H9 (cell line): ENCODE results near the gene TMCC1. TPM values are rescaled to one million over a fixed set of nuclear protein-coding genes. Genes with fewer than 3 reads are reported as not detected.

Experiments
- DNase-seq: peaks from one replicate; pipeline ENCODE4 v3.0.0-alpha.2; 2017
- H2AFZ ChIP-seq: one replicate; pipeline ENCODE4 v1.6.1; 2013; ENCODE audit warnings: mild to moderate bottlenecking, low read length, control low read depth, moderate library complexity
- H2AK5ac ChIP-seq: 2 replicates; pipeline ENCODE4 v1.6.1; 2013; ENCODE audit warnings: low read length, control low read depth, mixed read lengths; ENCODE audit not compliant: insufficient read length
- H2BK120ac ChIP-seq: one replicate; pipeline ENCODE4 v1.6.1; 2013; ENCODE audit warnings: low read depth, mild to moderate bottlenecking, low read length, control low read depth, inconsistent platforms; ENCODE audit not compliant: poor library complexity, severe bottlenecking
- H2BK12ac ChIP-seq: 2 replicates; pipeline ENCODE4 v1.6.1; 2013; ENCODE audit warnings: low read length, control low read depth, mixed read lengths, low read depth; ENCODE audit not compliant: insufficient read length
- H2BK15ac ChIP-seq: 2 replicates; pipeline ENCODE4 v1.6.1; 2013; ENCODE audit warnings: low read depth, low read length, control low read depth
- H2BK20ac ChIP-seq: one replicate; pipeline ENCODE4 v1.6.1; 2013; ENCODE audit warnings: low read depth, mild to moderate bottlenecking, low read length, control low read depth, inconsistent platforms; ENCODE audit not compliant: poor library complexity, severe bottlenecking
- H2BK5ac ChIP-seq: 2 replicates; pipeline ENCODE4 v1.6.1; 2013; ENCODE audit warnings: low read length, control low read depth, mixed read lengths; ENCODE audit not compliant: insufficient read length
- H3K14ac ChIP-seq: 2 replicates; pipeline ENCODE4 v1.6.1; 2013; ENCODE audit warnings: low read length, control low read depth; ENCODE audit not compliant: insufficient read depth
- H3K18ac ChIP-seq: 2 replicates; pipeline ENCODE4 v1.6.1; 2013; ENCODE audit warnings: low read depth, mild to moderate bottlenecking, mixed read lengths, low read length, control low read depth; ENCODE audit not compliant: insufficient read length
- H3K23ac ChIP-seq: 2 replicates; pipeline ENCODE4 v1.6.1; 2013; ENCODE audit warnings: low read length, control low read depth, mixed read lengths, low read depth; ENCODE audit not compliant: insufficient read length
- H3K23me2 ChIP-seq: 2 replicates; pipeline ENCODE4 v1.6.1; 2013; ENCODE audit warnings: low read depth, mild to moderate bottlenecking, mixed read lengths, low read length, control low read depth; ENCODE audit not compliant: insufficient read length, poor library complexity, severe bottlenecking
- H3K27ac ChIP-seq: 2 replicates; pipeline ENCODE4 v1.5.1; 2013; ENCODE audit warnings: low read length, control low read depth, mixed read lengths, low read depth; ENCODE audit not compliant: insufficient read length
- H3K27me3 ChIP-seq: 2 replicates; pipeline ENCODE4 v1.6.1; 2013; ENCODE audit warnings: low read length, control low read depth, inconsistent platforms; ENCODE audit not compliant: insufficient read depth
- H3K4ac ChIP-seq: 2 replicates; pipeline ENCODE4 v1.6.1; 2013; ENCODE audit warnings: low read depth, mild to moderate bottlenecking, control low read depth, inconsistent platforms, low read length, moderate library complexity
- H3K4me1 ChIP-seq: 2 replicates; pipeline ENCODE4 v1.6.1; 2013; ENCODE audit warnings: low read length, control low read depth, inconsistent platforms; ENCODE audit not compliant: insufficient read depth
- H3K4me2 ChIP-seq: 2 replicates; pipeline ENCODE4 v1.6.1; 2013; ENCODE audit warnings: low read length, control low read depth, mixed read lengths; ENCODE audit not compliant: insufficient read length, insufficient read depth
- H3K56ac ChIP-seq: 2 replicates; pipeline ENCODE4 v1.6.1; 2013; ENCODE audit warnings: low read depth, mild to moderate bottlenecking, mixed read lengths, low read length, control low read depth; ENCODE audit not compliant: insufficient read length
- H3K79me1 ChIP-seq: 2 replicates; pipeline ENCODE4 v1.6.1; 2013; ENCODE audit warnings: low read depth, mild to moderate bottlenecking, moderate library complexity, low read length, control low read depth, inconsistent platforms; ENCODE audit not compliant: insufficient read depth, poor library complexity, severe bottlenecking
- H3K79me2 ChIP-seq: 2 replicates; pipeline ENCODE4 v1.6.1; 2013; ENCODE audit warnings: low read length, control low read depth, inconsistent platforms; ENCODE audit not compliant: insufficient read depth
- H3K9ac ChIP-seq: 2 replicates; pipeline ENCODE4 v1.6.1; 2013; ENCODE audit warnings: low read length, control low read depth, mixed read lengths; ENCODE audit not compliant: insufficient read length; ENCODE audit errors: extremely low read depth
- H3K9me3 ChIP-seq: one replicate; pipeline ENCODE4 v1.6.1; 2013; ENCODE audit warnings: low read depth, low read length, inconsistent platforms; ENCODE audit not compliant: control insufficient read depth
- H3T11ph ChIP-seq: one replicate; pipeline ENCODE4 v1.6.1; 2013; ENCODE audit warnings: mild to moderate bottlenecking, low read length, control low read depth, inconsistent platforms
- H4K20me1 ChIP-seq: one replicate; pipeline ENCODE4 v1.6.1; 2013; ENCODE audit not compliant: control insufficient read depth, insufficient read length, insufficient read depth
- H4K5ac ChIP-seq: 2 replicates; pipeline ENCODE4 v1.6.1; 2013; ENCODE audit warnings: low read depth, mild to moderate bottlenecking, mixed read lengths, low read length, control low read depth; ENCODE audit not compliant: insufficient read length
- H4K8ac ChIP-seq: replicated peaks from 2 replicates; pipeline ENCODE4 v1.6.1; 2013; ENCODE audit warnings: low read length, control low read depth, mixed read lengths, low read depth; ENCODE audit not compliant: insufficient read length
- H4K91ac ChIP-seq: 2 replicates; pipeline ENCODE4 v1.6.1; 2013; ENCODE audit warnings: low read depth, mild to moderate bottlenecking, moderate library complexity, mixed read lengths, low read length, control low read depth; ENCODE audit not compliant: insufficient read length
- H3K27ac Mint-ChIP-seq, 3 experiments: 2 replicates in 2 of 3; 3 replicates in 1 of 3; pipeline ENCODE4 v1.8.0; 2020 to 2021; ENCODE audit warnings: mixed read lengths in 3 of 3, mild to moderate bottlenecking in 1 of 3, moderate library complexity in 1 of 3
- H3K27me3 Mint-ChIP-seq: 2 replicates; pipeline ENCODE4 v1.8.0; 2021; ENCODE audit warnings: low read depth, mild to moderate bottlenecking, moderate library complexity, mixed read lengths
- H3K36me3 Mint-ChIP-seq, 3 experiments: 2 replicates in 2 of 3; 3 replicates in 1 of 3; pipeline ENCODE4 v1.8.0; 2020 to 2021; ENCODE audit warnings: low read depth in 3 of 3, mixed read lengths in 3 of 3; ENCODE audit not compliant: insufficient read depth in 1 of 3
- H3K4me1 Mint-ChIP-seq, 2 experiments: 2 replicates each; pipeline ENCODE4 v1.8.0; 2020; ENCODE audit warnings: mixed read lengths in 2 of 2
- H3K4me3 Mint-ChIP-seq, 2 experiments: 2 replicates in 1 of 2; 3 replicates in 1 of 2; pipeline ENCODE4 v1.8.0; 2020 to 2021; ENCODE audit warnings: mild to moderate bottlenecking in 2 of 2, mixed read lengths in 2 of 2, moderate library complexity in 1 of 2
- H3K9me3 Mint-ChIP-seq, 2 experiments: 2 replicates in 1 of 2; 3 replicates in 1 of 2; pipeline ENCODE4 v1.8.0; 2020; ENCODE audit warnings: mild to moderate bottlenecking in 2 of 2, mixed read lengths in 2 of 2, moderate library complexity in 1 of 2
- CTCF ChIP-seq: fragments of 200-600 bp; sonication (generic); conservative IDR thresholded peaks from 3 replicates; pipeline ENCODE4 v1.8.0; 2021; ENCODE audit warnings: antibody characterized with exemption, mild to moderate bottlenecking
- WGBS: extraction: QIAGEN DNeasy Blood & Tissue Kit; methylation state at CpG from one replicate; pipeline ENCODE4 v1.1.7; 2013; ENCODE audit warnings: missing lambda C conversion rate, low lambda C conversion rate, mixed read lengths; ENCODE audit not compliant: insufficient read length; ENCODE audit errors: extremely low coverage; 5-methylcytosine and 5-hydroxymethylcytosine counted together
- total RNA-seq: library from RNA; stranded (reverse); gene quantifications from 2 replicates; pipeline ENCODE4 v1.2.1, GENCODE V29; 2021

TMCC1 gene
- total RNA-seq, 1 experiment from 2014 or later = 24.4 TPM

GRCh38 chr3:129619726-129620162 lies 273.8 kb downstream of the TMCC1 start:
- Histone ChIP-seq H2BK15ac (no peak overlapping the region), H2BK5ac (no peak overlapping the region), H2AFZ (no peak overlapping the region), H3K23me2 (no peaks in the 10 kb centered on the region), H3K4me1 (no peaks in the 10 kb centered on the region), H4K5ac (no peak overlapping the region), H4K91ac (no peak overlapping the region), H2AK5ac (no peak overlapping the region), H3K27ac (no peak overlapping the region), H3T11ph (no peak overlapping the region), H3K4me2 (no peak overlapping the region), H3K27me3 (no peaks in the 10 kb centered on the region), H3K79me1 (no peaks in the 10 kb centered on the region), H3K79me2 (no peaks in the 10 kb centered on the region), H3K14ac (no peak overlapping the region), H4K8ac (no peak overlapping the region), H2BK12ac (no peak overlapping the region), H3K9me3 (no peaks in the 10 kb centered on the region), H4K20me1 (no peaks in the 10 kb centered on the region), H3K9ac (no peak overlapping the region), H2BK20ac (no peak overlapping the region), H3K4ac (no peak overlapping the region), H2BK120ac (no peak overlapping the region), H3K18ac (no peak overlapping the region), H3K56ac (no peak overlapping the region), H3K23ac (no peak overlapping the region)
- Mint-ChIP-seq H3K4me3 (no peak overlapping the region), H3K4me1 (peaks cover 12 to 22% of the 10 kb centered on the region in 2 experiments), H3K36me3 (no peaks in the 10 kb centered on the region; a peak in 1 of 7 replicates), H3K27ac (no peak overlapping the region), H3K9me3 (no peaks in the 10 kb centered on the region), H3K27me3 (no peaks in the 10 kb centered on the region; the same call in 1 of the 2 replicates)
- no peak for DNase-seq
- no CpG with 5 or more reads among the region's 6 CpGs for WGBS
- TF ChIP-seq CTCF = no peak
